ENCODE results near the gene TSC2. TPM values are rescaled to one million over a fixed set of nuclear protein-coding genes. Genes with fewer than 3 reads are reported as not detected.
A peak's percentile ranks its signal among the peaks of the same experiment; 100 is the strongest.
"Not testable (repeated sequence)": the region's sequence is repeated elsewhere in the genome, so short reads cannot be mapped to it uniquely, and the experiment has no call there.

The TSC2 gene
- total RNA-seq, 6 experiments from 2014 or later = 25.7 to 124 (median 59.4) TPM

- ATAC-seq (peak in 1 of 4 donors; percentile 15), DNase-seq (no peak)
- Histone ChIP-seq H3K4me1 (peaks cover 0 to under 1% (median 0%) of the 10 kb centered on the region in 4 donors), H3K36me3 (peaks cover 0 to 36% (median 4%) of the 10 kb centered on the region in 4 donors), H3K9me3 (no peaks in the 10 kb centered on the region), H3K27ac (no peak overlapping the region), H3K27me3 (no peaks in the 10 kb centered on the region), H3K4me3 (no peak overlapping the region)
- intact Hi-C loops (cut with DNase I) = no loop called here
- 80% methylated on average over 4 of the region's 25 CpGs for WGBS (ENCODE audit: insufficient coverage, low coverage, low lambda C conversion rate, missing lambda C conversion rate)
- TF ChIP-seq POLR2A (IDR thresholded peaks at IDR 0.05) = no peak
- no peak for TF ChIP-seq CTCF (IDR thresholded peaks at IDR 0.05)
These were observed 49.2 kb downstream of the TSC2 start for GRCh38 chr16:2096853-2097595.

- H3K27ac ChIP-seq; H3K4me1 ChIP-seq; H3K9me3 ChIP-seq; H3K4me3 ChIP-seq; H3K27me3 ChIP-seq; ATAC-seq; DNase-seq; intact Hi-C loops (cut with DNase I): not testable (repeated sequence)
- H3K36me3 ChIP-seq = peaks cover 0 to 36% (median 5%) of the 10 kb centered on the region in 4 donors
- no CpG with 5 or more reads among the region's 14 CpGs for WGBS (ENCODE audit: insufficient coverage, low coverage, low lambda C conversion rate, missing lambda C conversion rate)
These were observed 49.9 kb downstream of the TSC2 start for GRCh38 chr16:2097689-2098088.

GRCh38 chr16:2101581-2101980 is 53.8 kb downstream of the TSC2 start:
- DNase-seq; ATAC-seq; H3K4me1 ChIP-seq; H3K4me3 ChIP-seq; H3K27ac ChIP-seq; H3K9me3 ChIP-seq; intact Hi-C loops (cut with DNase I); H3K27me3 ChIP-seq: not testable (repeated sequence)
- 100% methylated on average over 2 of the region's 16 CpGs for WGBS (ENCODE audit: insufficient coverage, low coverage, low lambda C conversion rate, missing lambda C conversion rate)
- H3K36me3 ChIP-seq = peaks cover 0 to 22% (median 2%) of the 10 kb centered on the region in 4 donors

- Histone ChIP-seq H3K9me3 (no peaks in the 10 kb centered on the region), H3K4me1 (no peaks in the 10 kb centered on the region), H3K36me3 (peaks cover 0 to 14% (median 2%) of the 10 kb centered on the region in 4 donors), H3K27ac (no peak overlapping the region), H3K4me3 (no peak overlapping the region), H3K27me3 (no peaks in the 10 kb centered on the region)
- WGBS (ENCODE audit: insufficient coverage, low coverage, low lambda C conversion rate, missing lambda C conversion rate) = 100% methylated on average over 1 of the region's 19 CpGs
- no peak for TF ChIP-seq POLR2A (IDR thresholded peaks at IDR 0.05)
- TF ChIP-seq CTCF (IDR thresholded peaks at IDR 0.05) = no peak
- ATAC-seq (no peak), DNase-seq (no peak)
- intact Hi-C loops (cut with DNase I) = no loop called here
These were observed 54.7 kb downstream of the TSC2 start for GRCh38 chr16:2102471-2102870.

- 76% methylated on average over 2 of the region's 20 CpGs for WGBS (ENCODE audit: insufficient coverage, low coverage, low lambda C conversion rate, missing lambda C conversion rate)
- H3K27ac ChIP-seq; H3K4me3 ChIP-seq; H3K4me1 ChIP-seq; intact Hi-C loops (cut with DNase I); H3K27me3 ChIP-seq; H3K9me3 ChIP-seq; DNase-seq: not testable (repeated sequence)
- ATAC-seq = peak in 2 of 4 donors; percentile 18 to 70
- peaks cover 0 to 26% (median 2%) of the 10 kb centered on the region in 4 donors for H3K36me3 ChIP-seq
These were observed 56.7 kb downstream of the TSC2 start for GRCh38 chr16:2104464-2104863.

GRCh38 chr16:2105291-2105690 is 57.5 kb downstream of the TSC2 start:
- WGBS (ENCODE audit: insufficient coverage, low coverage, low lambda C conversion rate, missing lambda C conversion rate) = 84% methylated on average over 5 of the region's 21 CpGs
- peaks cover 0 to 21% (median 1%) of the 10 kb centered on the region in 4 donors for H3K36me3 ChIP-seq
- intact Hi-C loops (cut with DNase I); H3K4me3 ChIP-seq; H3K27ac ChIP-seq; DNase-seq; H3K27me3 ChIP-seq; H3K4me1 ChIP-seq; H3K9me3 ChIP-seq; ATAC-seq: not testable (repeated sequence)

- H3K27ac ChIP-seq; H3K9me3 ChIP-seq; intact Hi-C loops (cut with DNase I); H3K4me1 ChIP-seq; H3K27me3 ChIP-seq; H3K4me3 ChIP-seq; DNase-seq; ATAC-seq: not testable (repeated sequence)
- no CpG with 5 or more reads among the region's 22 CpGs for WGBS (ENCODE audit: insufficient coverage, low coverage, low lambda C conversion rate, missing lambda C conversion rate)
- peaks cover 0 to 19% (median 1%) of the 10 kb centered on the region in 4 donors for H3K36me3 ChIP-seq
These were observed 58.0 kb downstream of the TSC2 start for GRCh38 chr16:2105769-2106168.

GRCh38 chr16:2106211-2106610 is 58.4 kb downstream of the TSC2 start:
- H3K27ac ChIP-seq; DNase-seq; H3K4me3 ChIP-seq; ATAC-seq; H3K4me1 ChIP-seq; H3K27me3 ChIP-seq; intact Hi-C loops (cut with DNase I); H3K9me3 ChIP-seq: not testable (repeated sequence)
- H3K36me3 ChIP-seq = peaks cover 0 to 23% (median 1%) of the 10 kb centered on the region in 4 donors
- no CpG with 5 or more reads among the region's 38 CpGs for WGBS (ENCODE audit: insufficient coverage, low coverage, low lambda C conversion rate, missing lambda C conversion rate)

- H3K27ac ChIP-seq; H3K27me3 ChIP-seq; H3K4me1 ChIP-seq; H3K4me3 ChIP-seq; DNase-seq; intact Hi-C loops (cut with DNase I); H3K9me3 ChIP-seq: not testable (repeated sequence)
- 70% methylated on average over 4 of the region's 17 CpGs for WGBS (ENCODE audit: insufficient coverage, low coverage, low lambda C conversion rate, missing lambda C conversion rate)
- ATAC-seq = peak in 1 of 4 donors; percentile 4
- peaks cover 0 to 24% (median under 1%) of the 10 kb centered on the region in 4 donors for H3K36me3 ChIP-seq
These were observed 59.5 kb downstream of the TSC2 start for GRCh38 chr16:2107121-2107790.

All from right lobe of liver (tissue), 6 donors.